Stimulated activated CD8-positive, alpha-beta memory T cell treated with anti-CD3 and anti-CD28 coated beads, Interleukin-12 subunit alpha, Interleukin-12 subunit beta, amount 100 ng/mL, for 1 hour (primary cell): ENCODE measurements around the gene SCN10A.

Experiments used
- DNase-seq: peaks from one replicate; pipeline ENCODE4 v3.0.0-alpha.2; 2020; ENCODE audit warnings: low read depth

The SCN10A gene

GRCh38 chr3:38650248-38650951, 165.6 kb downstream of the SCN10A start:
- DNase-seq, result no peak

GRCh38 chr3:38649500-38650247, 166.3 kb downstream of the SCN10A start, which contains the start of gene SCN5A:
TSS of gene SCN5A (minus strand) at chr3:38649687. CDS start at chr3:38633307, 16,380 bp downstream.
- DNase-seq, result peak; percentile 25

GRCh38 chr3:38648659-38649499, 167.1 kb downstream of the SCN10A start:
- DNase-seq, result no peak

GRCh38 chr3:38648024-38648658, 167.9 kb downstream of the SCN10A start:
- no peak for DNase-seq

- DNase-seq, result no peak
Measured at GRCh38 chr3:38647217-38647970, 168.6 kb downstream of the SCN10A start.
